GM23338 (cell line): ENCODE data around the gene CHST11. TPM values are rescaled to one million over a fixed set of nuclear protein-coding genes. Genes with fewer than 3 reads are reported as not detected.
"Not testable (repeated sequence)": the region's sequence is repeated elsewhere in the genome, so short reads cannot be mapped to it uniquely, and the experiment has no call there.

ENCODE experiments used
- ATAC-seq: fragments of 200-7000 bp; cut with Tn5 transposase; 3 replicates; pipeline ENCODE4 v1.9.1; 2020
- DNase-seq: peaks from one replicate; pipeline ENCODE4 v3.0.0-alpha.2; 2015; ENCODE audit warnings: low spot score
- H2AFZ ChIP-seq: fragments of 200-600 bp; sonication (generic); 2 replicates; pipeline ENCODE4 v1.8.0; 2016; ENCODE audit warnings: antibody characterized with exemption, mild to moderate bottlenecking, moderate library complexity
- H3F3A ChIP-seq: fragments of 200-600 bp; sonication (generic); replicated peaks from 2 replicates; pipeline ENCODE4 v1.8.0; 2017; ENCODE audit warnings: antibody characterized with exemption, mixed run types, low read depth
- H3K27ac ChIP-seq: fragments of 200-600 bp; sonication (generic); 2 replicates; pipeline ENCODE4 v1.6.1; 2016; ENCODE audit warnings: low read depth
- H3K27me3 ChIP-seq: fragments of 200-600 bp; sonication (generic); 2 replicates; pipeline ENCODE4 v1.8.0; 2016; ENCODE audit warnings: mild to moderate bottlenecking, mixed run types, moderate library complexity; ENCODE audit not compliant: insufficient read depth
- H3K36me3 ChIP-seq: fragments of 200-600 bp; sonication (generic); 2 replicates; pipeline ENCODE4 v1.8.0; 2016; ENCODE audit warnings: mild to moderate bottlenecking; ENCODE audit not compliant: insufficient read depth
- H3K4me1 ChIP-seq: fragments of 200-600 bp; sonication (generic); 2 replicates; pipeline ENCODE4 v1.8.0; 2016; ENCODE audit warnings: mild to moderate bottlenecking, moderate library complexity; ENCODE audit not compliant: insufficient read depth
- H3K4me2 ChIP-seq: fragments of 200-600 bp; sonication (generic); 2 replicates; pipeline ENCODE4 v1.7.1; 2017; ENCODE audit warnings: mixed run types
- H3K4me3 ChIP-seq: fragments of 200-600 bp; sonication (generic); 2 replicates; pipeline ENCODE4 v1.6.1; 2016; ENCODE audit warnings: mixed run types
- H3K79me2 ChIP-seq: fragments of 200-600 bp; sonication (generic); replicated peaks from 2 replicates; pipeline ENCODE4 v1.8.0; 2017; ENCODE audit warnings: mild to moderate bottlenecking; ENCODE audit not compliant: insufficient read depth
- H3K9me2 ChIP-seq: fragments of 200-600 bp; sonication (generic); 2 replicates; pipeline ENCODE4 v1.8.0; 2017; ENCODE audit not compliant: insufficient read depth
- H4K20me1 ChIP-seq: fragments of 200-600 bp; sonication (generic); replicated peaks from 2 replicates; pipeline ENCODE4 v1.8.0; 2017; ENCODE audit warnings: mild to moderate bottlenecking; ENCODE audit not compliant: insufficient read depth
- H3K27ac Mint-ChIP-seq: 2 replicates; pipeline ENCODE4 v1.8.0; 2020; ENCODE audit warnings: inconsistent platforms, mild to moderate bottlenecking, moderate library complexity, mixed read lengths
- H3K27me3 Mint-ChIP-seq: 3 replicates; pipeline ENCODE4 v1.8.0; 2022; ENCODE audit warnings: low read depth, mild to moderate bottlenecking, moderate library complexity, mixed read lengths, inconsistent platforms; ENCODE audit not compliant: insufficient read depth, poor library complexity
- H3K36me3 Mint-ChIP-seq: 3 replicates; pipeline ENCODE4 v1.8.0; 2021; ENCODE audit warnings: low read depth, mild to moderate bottlenecking, inconsistent platforms, moderate library complexity, mixed read lengths
- H3K4me1 Mint-ChIP-seq: 3 replicates; pipeline ENCODE4 v1.8.0; 2020; ENCODE audit warnings: mild to moderate bottlenecking, inconsistent platforms, mixed read lengths
- H3K4me3 Mint-ChIP-seq: 3 replicates; pipeline ENCODE4 v1.8.0; 2021; ENCODE audit warnings: moderate library complexity, mild to moderate bottlenecking, inconsistent platforms, mixed read lengths
- H3K9me3 Mint-ChIP-seq: 3 replicates; pipeline ENCODE4 v1.8.0; 2020; ENCODE audit warnings: moderate library complexity, mild to moderate bottlenecking, inconsistent platforms, mixed read lengths
- CREB1 ChIP-seq: fragments of 250-450 bp; sonication (Bioruptor Pico); IDR thresholded peaks from 2 replicates; pipeline ENCODE4 v1.5.0; 2020; ENCODE audit warnings: low read depth, mild to moderate bottlenecking, moderate library complexity
- ETS1 ChIP-seq: IDR thresholded peaks from 2 replicates; pipeline ENCODE4 v1.6.1; 2016; ENCODE audit warnings: antibody characterized with exemption
- EZH2 ChIP-seq: fragments of 200-600 bp; sonication (generic); IDR thresholded peaks from one replicate; pipeline ENCODE4 v1.8.0; 2017; ENCODE audit warnings: antibody characterized with exemption, mild to moderate bottlenecking, low read depth; ENCODE audit not compliant: unreplicated experiment
- EZH2phosphoT487 ChIP-seq: fragments of 200-600 bp; sonication (generic); IDR thresholded peaks from one replicate; pipeline ENCODE4 v1.8.1; 2018; ENCODE audit warnings: antibody characterized with exemption; ENCODE audit not compliant: unreplicated experiment
- JUNB ChIP-seq: IDR thresholded peaks from one replicate; pipeline ENCODE4 v1.6.1; 2016; ENCODE audit warnings: antibody characterized with exemption; ENCODE audit not compliant: unreplicated experiment
- NANOG ChIP-seq: IDR thresholded peaks from 2 replicates; pipeline ENCODE4 v1.6.1; 2016; ENCODE audit warnings: antibody characterized with exemption, borderline replicate concordance
- POLR2AphosphoS5 ChIP-seq: IDR thresholded peaks from 2 replicates; pipeline ENCODE4 v1.6.1; 2016; ENCODE audit warnings: antibody characterized with exemption, low read depth
- STAT1 ChIP-seq: IDR thresholded peaks from one replicate; pipeline ENCODE4 v1.6.1; 2016; ENCODE audit warnings: antibody characterized with exemption; ENCODE audit not compliant: unreplicated experiment
- ZNF114 ChIP-seq: fragments of 250-450 bp; sonication (Bioruptor Pico); IDR thresholded peaks from 2 replicates; pipeline ENCODE4 v1.5.0; 2020; ENCODE audit warnings: mild to moderate bottlenecking, moderate library complexity
- ZNF462 ChIP-seq: fragments of 250-450 bp; sonication (Bioruptor Pico); IDR thresholded peaks from 2 replicates; pipeline ENCODE4 v1.5.0; 2020; ENCODE audit warnings: mild to moderate bottlenecking, moderate library complexity
- polyA plus RNA-seq: library from polyadenylated mRNA; unstranded; fragments of >200 nt; fragmentation: Nextera tagmentation; extraction: Ambion mirVana; gene quantifications from 2 replicates; pipeline ENCODE4 v1.2.1, GENCODE V29; 2016
- total RNA-seq: library from RNA; depleted of rRNA; stranded (reverse); fragments of >200 nt; shearing (Covaris generic); gene quantifications from 2 replicates; pipeline ENCODE4 v1.2.3, GENCODE V29; 2014

The CHST11 gene
- total and polyA plus RNA-seq, 2 experiments from 2014 or later, result 7.7 to 25.7 TPM

GRCh38 chr12:104562763-104563162, 106.0 kb downstream of the CHST11 start:
- ATAC-seq, result no peak
- Histone ChIP-seq H3K36me3 (no peaks in the 10 kb centered on the region), H2AFZ (no peak overlapping the region), H3K9me2 (no peaks in the 10 kb centered on the region; the same call in 1 of the 2 replicates), H3F3A (no peaks in the 10 kb centered on the region), H3K27me3 (no peaks in the 10 kb centered on the region), H3K79me2 (no peaks in the 10 kb centered on the region), H3K27ac (no peak overlapping the region), H4K20me1 (no peaks in the 10 kb centered on the region; the same call in 1 of the 2 replicates), H3K4me3 (no peak overlapping the region), H3K4me1 (no peaks in the 10 kb centered on the region), H3K4me2 (no peak overlapping the region)
- no peak for TF ChIP-seq ZNF462 (CRISPR knock-in tag)
- TF ChIP-seq ETS1, result no peak
- TF ChIP-seq POLR2AphosphoS5, result no peak
- TF ChIP-seq ZNF114 (CRISPR knock-in tag), result no peak
- no peak for TF ChIP-seq EZH2
- TF ChIP-seq CREB1 (CRISPR knock-in tag), result no peak
- TF ChIP-seq EZH2phosphoT487, result no peak
- no peak for TF ChIP-seq NANOG
- TF ChIP-seq STAT1, result no peak
- TF ChIP-seq JUNB, result no peak
- Mint-ChIP-seq H3K36me3 (peaks cover 6% of the 10 kb centered on the region), H3K4me3 (no peak overlapping the region), H3K27me3 (peaks cover 5% of the 10 kb centered on the region), H3K9me3 (peaks cover 4% of the 10 kb centered on the region; the same call in 2 of the 3 replicates), H3K4me1 (peaks cover 2% of the 10 kb centered on the region; the same call in 1 of the 3 replicates), H3K27ac (no peak overlapping the region)
- no peak for DNase-seq

- not testable (repeated sequence) for H3K27me3 Mint-ChIP-seq, H3K9me3 Mint-ChIP-seq, H3K4me1 ChIP-seq, H3K36me3 Mint-ChIP-seq, H3F3A ChIP-seq, H3K79me2 ChIP-seq, H3K36me3 ChIP-seq, H2AFZ ChIP-seq, H4K20me1 ChIP-seq, DNase-seq, H3K4me1 Mint-ChIP-seq, H3K9me2 ChIP-seq, H3K27me3 ChIP-seq, H3K4me3 ChIP-seq, H3K27ac ChIP-seq, H3K4me3 Mint-ChIP-seq, H3K27ac Mint-ChIP-seq, ATAC-seq, H3K4me2 ChIP-seq
These were observed 107.9 kb downstream of the CHST11 start for GRCh38 chr12:104564662-104565061.
